Activated naive CD8-positive, alpha-beta T cell treated with anti-CD3 and anti-CD28 coated beads, Interleukin-2, amount 10 ng/mL, durations not matched to agents 7 days and 5 days (primary cell): ENCODE results near the gene GCK. TPM values are rescaled to one million over a fixed set of nuclear protein-coding genes. Genes with fewer than 3 reads are reported as not detected.

Experiments
- ATAC-seq: fragments of 150-1000 bp; cut with Tn5 transposase; one replicate; pipeline ENCODE4 v1.10.0; 2021; ENCODE audit warnings: low read depth, moderate library complexity
- POLR2A ChIA-PET: fragments of 350-600 bp; sonication (Branson Sonifier 250); formaldehyde crosslinking; loops from one replicate; lab custom pipeline; 2021; ENCODE audit warnings: antibody characterized with exemption; lab: Charles Lee
- DNase-seq: peaks from one replicate; pipeline ENCODE4 v3.0.0; 2021
- H3K27ac Mint-ChIP-seq: one replicate; pipeline ENCODE4 v1.8.0; 2022; ENCODE audit warnings: mild to moderate bottlenecking, mixed read lengths
- H3K27me3 Mint-ChIP-seq: one replicate; pipeline ENCODE4 v1.8.0; 2022; ENCODE audit warnings: mild to moderate bottlenecking, moderate library complexity, mixed read lengths
- H3K36me3 Mint-ChIP-seq: one replicate; pipeline ENCODE4 v1.8.0; 2021; ENCODE audit warnings: mild to moderate bottlenecking, mixed read lengths
- H3K4me1 Mint-ChIP-seq: one replicate; pipeline ENCODE4 v1.8.0; 2021; ENCODE audit warnings: mixed read lengths
- H3K4me3 Mint-ChIP-seq: one replicate; pipeline ENCODE4 v1.8.0; 2022; ENCODE audit warnings: mild to moderate bottlenecking, moderate library complexity, mixed read lengths
- H3K9me3 Mint-ChIP-seq: one replicate; pipeline ENCODE4 v1.8.0; 2021; ENCODE audit warnings: mixed read lengths
- total RNA-seq, 2 experiments: library from RNA; stranded (reverse); gene quantifications; one replicate each; pipeline ENCODE4 v1.2.3, GENCODE V29; 2021

Gene GCK
- total RNA-seq, 2 experiments from 2014 or later = 0.23 to 0.30 TPM

DNA sequence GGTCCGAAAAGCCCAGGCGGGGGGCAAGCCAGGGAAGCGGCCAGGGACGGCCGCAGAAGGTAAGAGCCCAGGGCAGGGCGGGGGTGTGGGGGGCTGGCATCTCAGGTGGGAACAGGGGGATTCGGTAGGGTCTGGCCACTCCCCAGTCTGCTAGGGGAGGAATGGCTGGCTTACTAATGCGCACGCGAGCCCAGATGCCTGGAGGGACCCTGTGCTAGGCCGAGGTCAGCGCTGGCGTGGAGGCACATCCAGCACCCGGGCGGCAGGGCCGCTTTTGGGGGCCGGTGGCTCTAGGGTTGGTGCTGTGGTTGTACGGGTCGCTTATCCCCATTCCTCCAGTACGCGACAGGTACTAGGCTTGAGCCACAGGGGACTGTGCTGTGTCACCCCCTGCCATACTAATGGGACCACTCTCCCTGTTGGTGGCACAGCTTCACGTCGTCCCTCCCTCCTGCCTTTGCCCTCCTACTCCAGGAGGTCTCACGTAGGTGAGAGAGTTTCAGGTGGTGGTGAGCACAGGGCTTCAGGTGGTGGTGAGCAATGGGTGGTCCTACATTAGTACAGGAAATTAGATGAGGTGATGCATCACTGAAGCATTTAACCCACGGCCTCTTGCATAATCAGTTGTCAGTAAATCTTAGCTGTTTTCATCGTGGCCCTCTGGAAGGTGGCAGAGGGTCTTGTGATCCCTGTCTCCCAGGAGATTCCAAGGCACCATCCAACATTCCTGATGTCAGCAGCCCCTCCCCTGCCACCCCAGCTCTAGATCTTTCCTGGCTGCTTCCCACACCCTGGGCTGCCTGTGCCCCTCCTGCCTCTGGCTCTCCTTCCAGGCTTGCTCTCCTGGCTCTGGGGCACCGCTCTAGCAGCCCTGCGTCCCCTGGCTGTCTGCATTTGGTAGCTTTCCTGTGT lies 84.1 kb downstream of the GCK start:
- Mint-ChIP-seq H3K4me1 (peaks cover 12% of the 10 kb centered on the region), H3K36me3 (peaks cover 2% of the 10 kb centered on the region), H3K4me3 (peak overlapping the region; percentile 83), H3K9me3 (no peaks in the 10 kb centered on the region), H3K27me3 (peaks cover 4% of the 10 kb centered on the region), H3K27ac (peak overlapping the region; percentile 54)
- POLR2A ChIA-PET = interaction anchor here (0.6 to 1.8 kb wide), 4 partner anchors 18 to 386 kb away, joined by 3 to 10 read pairs (median 6); partner anchors contain the start of genes NUDCD3 and POLD2
- DNase-seq = no peak
- peak; percentile 20 for ATAC-seq

DNA sequence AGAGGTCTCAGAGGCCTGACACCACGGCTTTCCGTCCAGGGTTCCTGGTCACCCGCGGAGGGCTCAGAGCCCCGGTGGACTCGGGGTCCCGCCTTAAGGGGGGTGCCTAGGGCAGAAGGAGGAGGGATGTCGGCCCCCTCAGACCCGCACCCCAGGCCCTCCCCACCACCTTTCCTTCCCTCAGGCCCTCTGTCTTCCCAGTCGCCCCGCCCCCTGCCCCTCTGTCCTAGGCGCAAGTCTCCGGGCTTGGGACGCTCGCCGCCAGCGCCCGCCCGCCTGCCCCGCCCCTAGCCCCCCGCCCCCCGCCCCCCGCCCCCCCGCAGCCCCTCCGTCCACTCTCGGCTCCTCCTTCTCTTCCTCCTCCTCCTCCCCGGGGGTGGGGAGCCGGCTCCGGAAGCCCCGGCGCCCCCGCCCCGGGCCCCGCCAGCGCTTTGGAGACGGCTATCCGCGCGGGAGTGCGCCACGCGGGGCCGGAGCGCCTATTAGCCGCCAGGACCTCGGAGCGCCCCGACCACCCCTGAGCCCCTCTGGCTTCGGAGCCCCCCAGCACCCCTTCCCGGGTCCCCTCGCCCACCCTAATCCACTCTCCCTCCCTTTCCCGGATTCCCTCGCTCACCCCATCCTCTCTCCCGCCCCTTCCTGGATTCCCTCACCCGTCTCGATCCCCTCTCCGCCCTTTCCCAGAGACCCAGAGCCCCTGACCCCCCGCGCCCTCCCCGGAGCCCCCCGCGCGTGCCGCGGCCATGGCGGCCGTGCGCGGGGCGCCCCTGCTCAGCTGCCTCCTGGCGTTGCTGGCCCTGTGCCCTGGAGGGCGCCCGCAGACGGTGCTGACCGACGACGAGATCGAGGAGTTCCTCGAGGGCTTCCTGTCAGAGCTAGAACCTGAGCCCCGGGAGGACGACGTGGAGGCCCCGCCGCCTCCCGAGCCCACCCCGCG lies 85.0 kb downstream of the GCK start, which contains the start of gene AEBP1:
AEBP1 (plus strand) TSS at position 423 of the 937 bp plus-strand sequence; CDS start at position 744, 321 bp downstream.
- Mint-ChIP-seq H3K27me3 (peaks cover 4% of the 10 kb centered on the region), H3K27ac (peak within 1 kb of the TSS; percentile 65), H3K4me1 (peaks cover 16% of the 10 kb centered on the region), H3K4me3 (peak within 1 kb of the TSS; percentile 83), H3K36me3 (peaks cover 2% of the 10 kb centered on the region), H3K9me3 (no peaks in the 10 kb centered on the region)
- ATAC-seq (peak; percentile 73), DNase-seq (peak; percentile 64)
- POLR2A ChIA-PET = interaction anchor here (0.6 to 1.8 kb wide), 3 partner anchors 18 to 32 kb away, joined by 3 to 10 read pairs (median 8); partner anchors contain the start of gene POLD2

DNA sequence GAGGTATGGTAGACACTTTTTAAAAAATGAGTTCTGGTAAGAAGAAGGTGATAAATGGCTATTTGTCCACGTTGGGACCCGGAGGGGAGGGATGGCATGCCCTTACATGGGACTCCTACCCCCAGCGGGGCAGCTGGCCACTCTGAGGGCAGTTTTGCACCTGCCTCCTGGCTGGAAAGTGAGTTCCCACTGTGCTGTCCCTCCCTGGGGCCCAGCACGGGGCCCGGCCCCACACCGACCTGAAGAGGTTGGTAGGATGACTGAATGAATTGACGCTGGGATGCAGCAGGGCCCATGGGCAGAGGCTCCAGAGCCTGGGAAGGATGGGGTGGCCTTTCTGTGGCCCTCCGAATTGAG lies 85.7 kb downstream of the GCK start:
- H3K36me3 Mint-ChIP-seq = peaks cover 2% of the 10 kb centered on the region
- H3K4me3 Mint-ChIP-seq = peak overlapping the region; percentile 58
- H3K27me3 Mint-ChIP-seq = peaks cover 4% of the 10 kb centered on the region
- ATAC-seq (no peak), DNase-seq (no peak)
- H3K4me1 Mint-ChIP-seq = peaks cover 18% of the 10 kb centered on the region
- H3K9me3 Mint-ChIP-seq = no peaks in the 10 kb centered on the region
- POLR2A ChIA-PET = no interaction called here
- peak overlapping the region; percentile 65 for H3K27ac Mint-ChIP-seq

DNA sequence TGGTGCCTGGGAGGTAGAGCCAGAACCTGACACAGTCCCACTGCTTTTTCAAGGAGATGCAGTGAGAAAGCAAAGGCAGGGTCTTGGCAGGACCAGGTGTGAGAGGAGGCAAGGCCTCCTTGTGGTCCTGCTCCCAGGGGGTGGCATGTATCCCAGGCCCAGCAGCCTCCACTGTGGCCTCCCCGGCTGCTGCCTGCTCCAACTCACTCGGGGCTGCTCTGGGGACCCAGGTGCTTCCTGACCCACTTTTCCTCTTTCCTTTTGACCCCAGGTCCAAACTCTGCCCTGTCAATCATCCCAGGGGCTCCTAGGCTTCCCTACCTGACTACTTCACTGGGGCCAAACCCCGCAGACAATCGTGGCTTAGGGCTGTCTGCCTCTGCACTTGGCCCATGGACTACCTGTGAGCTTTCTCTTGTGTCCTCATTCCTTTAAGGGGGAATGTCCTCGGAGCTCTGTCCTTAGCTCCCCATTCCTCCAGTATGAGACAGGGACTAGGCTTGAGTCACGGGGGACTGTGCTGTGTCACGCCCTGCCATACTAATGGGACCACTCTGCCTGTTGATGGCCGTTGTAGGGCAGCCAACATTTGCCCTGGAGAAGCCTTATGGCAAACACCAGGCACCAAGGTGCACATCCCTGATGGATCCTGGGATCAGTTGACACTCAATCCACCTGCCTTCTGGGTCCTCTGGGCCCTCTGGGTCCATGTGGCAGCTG lies 86.2 kb downstream of the GCK start:
- peak overlapping the region; percentile 58 for H3K4me3 Mint-ChIP-seq
- POLR2A ChIA-PET = interaction anchor here (1.1 kb wide), 1 partner anchor 22 kb away, joined by 5 read pairs; no protein-coding TSS in a partner anchor

DNA sequence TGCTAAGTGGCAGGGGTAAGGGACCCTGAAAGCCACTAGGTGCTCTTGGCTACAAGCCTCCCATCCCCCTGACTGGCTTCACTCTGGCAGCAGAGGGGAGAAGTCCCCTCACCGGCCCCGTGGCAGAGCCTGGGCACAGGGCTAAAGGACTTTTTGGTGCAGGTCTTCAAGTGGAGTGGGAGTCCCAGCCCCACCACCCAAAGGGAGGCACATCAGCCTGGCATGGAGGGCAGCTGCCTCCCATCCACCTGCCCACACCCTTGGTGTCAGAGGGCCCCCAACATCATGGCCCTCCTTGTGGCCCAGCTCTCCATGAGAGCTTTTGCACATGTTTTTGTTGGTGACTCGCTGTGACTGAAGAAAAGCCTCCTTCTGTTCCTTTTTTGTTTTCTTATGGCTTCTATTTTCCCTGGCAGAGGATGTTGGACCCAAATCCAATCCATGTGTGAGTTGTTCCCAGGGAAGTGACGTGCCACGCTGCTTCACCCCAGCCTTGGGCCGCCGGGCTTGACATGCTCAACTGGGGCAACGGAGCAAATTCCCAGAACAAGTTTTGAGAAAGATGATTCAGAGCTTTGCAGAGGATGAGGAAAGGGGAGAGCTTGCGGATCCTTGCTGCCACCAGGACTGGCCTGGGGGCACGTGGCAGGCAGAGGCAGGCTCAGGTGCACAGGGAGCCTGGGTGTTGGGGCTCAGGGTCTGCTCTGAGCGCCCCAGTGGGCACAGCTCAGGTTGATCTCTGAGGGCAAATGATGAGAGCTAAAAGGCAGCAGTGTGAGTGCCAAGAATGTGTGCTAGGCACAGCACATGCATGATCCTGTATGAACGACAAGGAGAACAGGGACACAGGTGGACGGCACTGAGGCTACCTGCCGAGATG lies 87.0 kb downstream of the GCK start:
- DNase-seq (no peak), ATAC-seq (no peak)
- POLR2A ChIA-PET = interaction anchor here (1.1 kb wide), 1 partner anchor 22 kb away, joined by 5 read pairs; no protein-coding TSS in a partner anchor
- H3K9me3 Mint-ChIP-seq = no peaks in the 10 kb centered on the region
- peaks cover 2% of the 10 kb centered on the region for H3K36me3 Mint-ChIP-seq
- peaks cover 4% of the 10 kb centered on the region for H3K27me3 Mint-ChIP-seq
- peak overlapping the region; percentile 44 for H3K27ac Mint-ChIP-seq
- H3K4me3 Mint-ChIP-seq = no peak overlapping the region
- peaks cover 28% of the 10 kb centered on the region for H3K4me1 Mint-ChIP-seq

More for the DNA sequence above, 86.2 kb downstream of the GCK start:
- Mint-ChIP-seq H3K9me3 (no peaks in the 10 kb centered on the region), H3K36me3 (peaks cover 2% of the 10 kb centered on the region), H3K4me1 (peaks cover 20% of the 10 kb centered on the region), H3K27ac (peak overlapping the region; percentile 65), H3K27me3 (peaks cover 4% of the 10 kb centered on the region)
- no peak for ATAC-seq
- no peak for DNase-seq

DNA sequence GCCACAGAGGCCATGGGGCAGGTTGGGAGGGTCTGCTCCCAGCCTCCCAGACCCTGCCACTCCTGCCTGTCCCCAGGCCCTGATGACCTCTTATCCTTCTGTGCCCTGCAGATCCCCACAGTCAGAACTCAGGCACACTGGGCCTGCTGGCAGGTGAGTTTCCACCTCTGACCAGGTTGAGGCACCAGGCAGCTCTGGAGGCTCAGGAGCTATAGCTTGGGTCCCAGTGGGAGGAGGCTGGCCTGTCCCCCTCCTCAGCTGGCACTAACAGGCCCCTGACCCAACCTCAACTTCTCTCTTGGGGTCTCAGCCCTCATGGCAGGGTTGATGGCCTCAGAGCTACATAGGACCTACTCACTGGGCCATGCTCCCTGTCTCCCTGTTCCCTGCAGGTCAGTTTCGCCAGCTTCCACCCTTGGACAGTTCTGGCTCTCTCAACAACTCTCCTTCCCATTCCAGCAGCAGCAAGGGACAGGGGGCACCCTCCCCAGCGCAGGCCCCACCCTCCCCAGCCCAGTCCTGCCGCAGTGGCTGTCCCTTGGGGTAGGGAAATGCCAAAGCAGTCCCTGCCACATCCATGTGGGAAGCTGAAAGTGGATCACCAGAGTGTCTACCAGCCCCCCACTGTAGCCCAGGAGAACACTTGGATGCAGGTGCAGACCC lies 87.8 kb downstream of the GCK start:
- peaks cover 2% of the 10 kb centered on the region for H3K36me3 Mint-ChIP-seq
- POLR2A ChIA-PET = no interaction called here
- H3K27ac Mint-ChIP-seq = no peak overlapping the region
- H3K4me1 Mint-ChIP-seq = peaks cover 35% of the 10 kb centered on the region
- peaks cover 4% of the 10 kb centered on the region for H3K27me3 Mint-ChIP-seq
- no peak overlapping the region for H3K4me3 Mint-ChIP-seq
- no peak for DNase-seq
- H3K9me3 Mint-ChIP-seq = no peaks in the 10 kb centered on the region
- no peak for ATAC-seq

DNA sequence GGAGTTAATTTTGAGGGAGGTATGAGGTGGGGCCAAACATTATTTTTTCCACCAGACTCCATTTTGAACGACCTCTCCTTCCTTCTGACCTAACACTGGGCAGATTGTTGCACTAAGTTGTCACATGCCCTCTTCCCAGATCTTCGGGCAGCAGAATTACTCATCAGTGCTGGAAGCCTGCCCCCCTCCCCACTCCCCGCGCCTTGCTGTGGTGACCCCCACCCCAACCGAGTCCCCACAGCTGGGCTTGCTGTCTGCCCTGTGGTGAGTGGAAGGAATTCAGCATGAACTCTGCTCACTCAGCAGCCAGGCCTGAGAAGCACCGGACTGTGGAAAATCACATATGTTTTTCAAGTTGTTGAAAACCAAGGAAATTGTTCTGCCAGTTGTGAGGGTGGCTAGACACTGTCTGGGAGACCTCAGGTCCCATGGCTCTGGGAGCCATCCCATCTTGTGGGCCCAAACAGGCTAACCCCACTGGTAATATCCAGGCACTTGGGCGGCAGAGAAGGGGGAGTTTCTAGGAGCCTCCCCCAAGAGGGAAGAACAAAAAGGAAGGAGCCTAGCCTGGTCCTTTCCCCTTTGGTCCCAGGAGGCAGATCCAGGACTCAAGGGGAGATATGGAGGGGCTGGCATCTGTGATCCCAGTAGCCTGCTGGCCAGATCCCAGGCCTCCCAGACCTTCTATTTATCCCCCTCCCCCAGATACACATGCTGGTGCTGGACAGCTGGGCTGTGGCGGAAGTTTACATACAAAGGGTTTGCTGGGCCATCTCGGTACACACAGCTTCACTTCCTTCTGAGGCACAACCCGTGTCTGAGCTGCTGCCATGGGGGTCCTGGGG lies 88.6 kb downstream of the GCK start:
- H3K4me1 Mint-ChIP-seq = peaks cover 31% of the 10 kb centered on the region
- DNase-seq (no peak), ATAC-seq (no peak)
- H3K4me3 Mint-ChIP-seq = no peak overlapping the region
- no peaks in the 10 kb centered on the region for H3K36me3 Mint-ChIP-seq
- no peaks in the 10 kb centered on the region for H3K9me3 Mint-ChIP-seq
- POLR2A ChIA-PET = no interaction called here
- no peak overlapping the region for H3K27ac Mint-ChIP-seq
- H3K27me3 Mint-ChIP-seq = peaks cover 4% of the 10 kb centered on the region

DNA sequence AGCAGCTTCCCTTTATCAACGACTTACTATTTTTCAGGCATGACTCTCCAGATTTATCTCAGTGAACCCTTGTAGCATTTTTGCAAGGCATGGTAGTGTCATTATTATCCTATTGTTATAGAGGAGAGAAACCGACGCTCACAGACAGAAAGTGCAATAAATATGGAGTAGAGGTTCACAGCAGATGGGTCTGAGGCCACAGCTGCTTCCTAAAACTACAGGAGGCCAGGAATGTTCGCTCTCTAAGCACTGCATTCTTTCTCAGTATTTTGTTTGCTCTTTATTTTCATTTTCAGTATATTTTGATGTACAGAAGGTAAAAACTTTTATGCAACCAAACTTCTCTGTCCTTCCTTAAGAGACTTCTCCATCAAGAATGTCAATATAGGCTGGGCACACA lies 89.6 kb downstream of the GCK start:
- Mint-ChIP-seq H3K4me3 (no peak overlapping the region), H3K9me3 (no peaks in the 10 kb centered on the region), H3K4me1 (peaks cover 30% of the 10 kb centered on the region), H3K27me3 (peaks cover 4% of the 10 kb centered on the region), H3K27ac (no peak overlapping the region), H3K36me3 (no peaks in the 10 kb centered on the region)
- DNase-seq = no peak
- POLR2A ChIA-PET = interaction anchor here (2.3 kb wide), 1 partner anchor 18 kb away, joined by 7 read pairs; no protein-coding TSS in a partner anchor
- ATAC-seq = no peak

DNA sequence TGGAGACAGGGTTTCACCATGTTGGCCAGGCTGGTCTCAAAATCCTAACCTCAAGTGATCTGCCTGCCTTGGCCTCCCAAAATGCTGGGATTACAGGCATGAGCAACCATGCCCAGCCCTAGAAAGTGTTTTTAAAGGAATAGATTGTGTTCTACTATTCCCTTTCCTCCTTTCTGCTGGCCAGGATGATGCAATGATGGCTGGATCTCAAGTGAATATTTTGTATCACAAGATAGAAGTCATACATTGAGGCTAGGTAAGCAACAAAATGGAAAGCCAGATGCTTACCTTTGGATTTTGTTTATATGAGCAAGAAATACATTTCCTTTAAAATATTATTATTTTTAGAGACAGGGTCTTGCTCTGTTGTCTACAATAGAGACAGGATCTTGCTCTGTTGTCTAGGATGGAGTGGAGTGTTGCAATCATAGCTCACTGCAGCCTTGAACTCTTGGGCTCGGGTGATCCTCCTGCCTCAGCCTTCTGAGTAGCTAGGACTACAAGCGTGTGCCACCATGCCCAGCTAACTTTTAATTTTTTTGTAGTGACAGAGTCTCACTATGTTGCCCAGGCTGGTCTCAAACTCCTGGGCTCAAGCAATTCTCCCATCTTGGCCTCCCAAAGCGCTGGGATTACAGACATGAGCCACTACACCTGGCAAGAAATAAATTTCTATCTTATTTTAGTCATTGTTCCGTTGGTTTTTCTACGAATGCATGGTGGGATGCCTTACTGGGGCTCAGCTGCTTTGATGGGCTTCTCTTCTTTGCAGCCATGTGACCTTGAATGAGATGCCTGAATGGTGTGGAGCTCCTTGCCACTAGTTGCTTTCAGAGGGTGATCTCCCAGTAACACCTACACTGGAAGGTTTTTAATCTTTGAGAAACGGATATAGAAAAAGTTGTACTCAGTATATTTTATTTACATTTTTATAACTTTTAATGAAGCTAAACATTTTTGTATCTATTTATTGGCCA lies 90.9 kb downstream of the GCK start:
- peaks cover 31% of the 10 kb centered on the region for H3K4me1 Mint-ChIP-seq
- no peak for DNase-seq
- H3K27me3 Mint-ChIP-seq = peaks cover 4% of the 10 kb centered on the region
- H3K4me3 Mint-ChIP-seq = peak overlapping the region; percentile 37
- H3K36me3 Mint-ChIP-seq = peaks cover 1% of the 10 kb centered on the region
- peak; percentile 65 for ATAC-seq
- POLR2A ChIA-PET = interaction anchor here (0.9 to 2.3 kb wide), 6 partner anchors 13 to 102 kb away, joined by 3 to 7 read pairs (median 4); partner anchors contain the start of genes DBNL and YKT6
- H3K9me3 Mint-ChIP-seq = peaks cover 1% of the 10 kb centered on the region
- H3K27ac Mint-ChIP-seq = peak overlapping the region; percentile 88
